Peyer's patch (tissue), 4 donors: Measurements from ENCODE around the gene DGKH.

Experiments used
- POLR2A ChIP-seq, 2 donors: fragments of 450-650 bp; IDR thresholded peaks; one replicate each; pipeline ENCODE4 v1.5.1; 2017; ENCODE audit warnings: antibody characterized with exemption in 2 of 2, mild to moderate bottlenecking in 2 of 2, moderate library complexity in 2 of 2
- TF ChIP-seq, protein P1 (sequence below), 6 experiments: fragments of 450-650 bp in 4 of 6; fragments of 200-600 bp in 2 of 6; sonication (generic) in 1 of 6; IDR thresholded peaks; one replicate each; pipeline ENCODE4 v1.5.1; 2017 to 2019; ENCODE audit warnings: antibody characterized with exemption in 6 of 6, mild to moderate bottlenecking in 3 of 6, moderate library complexity in 1 of 6

DNA sequence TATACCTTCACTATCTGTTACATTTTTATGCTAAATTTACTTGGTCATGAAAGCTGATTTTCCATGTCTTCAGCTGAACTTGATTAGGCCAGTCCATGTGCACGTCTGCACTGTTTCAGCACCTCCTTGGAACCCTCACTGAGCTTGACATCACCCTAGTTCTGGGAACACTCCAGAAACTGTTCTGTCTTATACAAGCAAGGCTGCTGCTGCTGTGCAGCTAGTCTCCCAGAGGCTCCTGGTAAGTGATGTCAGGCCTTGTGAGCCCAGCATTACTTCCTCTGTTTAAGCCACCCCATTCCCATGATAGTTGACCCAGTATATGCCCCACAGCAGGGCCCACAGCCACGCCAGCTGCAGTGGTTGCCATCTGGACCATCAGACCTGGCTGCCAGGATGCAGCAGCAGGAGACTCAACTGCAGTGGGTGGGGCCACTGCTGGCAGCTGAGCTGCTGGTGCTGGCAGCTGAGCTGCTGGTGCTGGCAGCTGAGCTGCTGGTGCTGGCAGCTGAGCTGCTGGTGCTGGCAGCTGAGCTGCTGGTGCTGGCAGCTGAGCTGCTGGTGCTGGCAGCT lies 133.0 kb downstream of the DGKH start:
- TF ChIP-seq, protein P1, sequence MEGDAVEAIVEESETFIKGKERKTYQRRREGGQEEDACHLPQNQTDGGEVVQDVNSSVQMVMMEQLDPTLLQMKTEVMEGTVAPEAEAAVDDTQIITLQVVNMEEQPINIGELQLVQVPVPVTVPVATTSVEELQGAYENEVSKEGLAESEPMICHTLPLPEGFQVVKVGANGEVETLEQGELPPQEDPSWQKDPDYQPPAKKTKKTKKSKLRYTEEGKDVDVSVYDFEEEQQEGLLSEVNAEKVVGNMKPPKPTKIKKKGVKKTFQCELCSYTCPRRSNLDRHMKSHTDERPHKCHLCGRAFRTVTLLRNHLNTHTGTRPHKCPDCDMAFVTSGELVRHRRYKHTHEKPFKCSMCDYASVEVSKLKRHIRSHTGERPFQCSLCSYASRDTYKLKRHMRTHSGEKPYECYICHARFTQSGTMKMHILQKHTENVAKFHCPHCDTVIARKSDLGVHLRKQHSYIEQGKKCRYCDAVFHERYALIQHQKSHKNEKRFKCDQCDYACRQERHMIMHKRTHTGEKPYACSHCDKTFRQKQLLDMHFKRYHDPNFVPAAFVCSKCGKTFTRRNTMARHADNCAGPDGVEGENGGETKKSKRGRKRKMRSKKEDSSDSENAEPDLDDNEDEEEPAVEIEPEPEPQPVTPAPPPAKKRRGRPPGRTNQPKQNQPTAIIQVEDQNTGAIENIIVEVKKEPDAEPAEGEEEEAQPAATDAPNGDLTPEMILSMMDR (IDR thresholded peaks at IDR 0.05): no peak
- TF ChIP-seq POLR2A (IDR thresholded peaks at IDR 0.05): no peak
